Measurements from ENCODE around the gene SERTAD2. TPM values are rescaled to one million over a fixed set of nuclear protein-coding genes. Genes with fewer than 3 reads are reported as not detected.

Gene SERTAD2
- total and polyA plus RNA-seq, 10 donors, result 10.4 to 61.4 (median 41.1) TPM

DNA sequence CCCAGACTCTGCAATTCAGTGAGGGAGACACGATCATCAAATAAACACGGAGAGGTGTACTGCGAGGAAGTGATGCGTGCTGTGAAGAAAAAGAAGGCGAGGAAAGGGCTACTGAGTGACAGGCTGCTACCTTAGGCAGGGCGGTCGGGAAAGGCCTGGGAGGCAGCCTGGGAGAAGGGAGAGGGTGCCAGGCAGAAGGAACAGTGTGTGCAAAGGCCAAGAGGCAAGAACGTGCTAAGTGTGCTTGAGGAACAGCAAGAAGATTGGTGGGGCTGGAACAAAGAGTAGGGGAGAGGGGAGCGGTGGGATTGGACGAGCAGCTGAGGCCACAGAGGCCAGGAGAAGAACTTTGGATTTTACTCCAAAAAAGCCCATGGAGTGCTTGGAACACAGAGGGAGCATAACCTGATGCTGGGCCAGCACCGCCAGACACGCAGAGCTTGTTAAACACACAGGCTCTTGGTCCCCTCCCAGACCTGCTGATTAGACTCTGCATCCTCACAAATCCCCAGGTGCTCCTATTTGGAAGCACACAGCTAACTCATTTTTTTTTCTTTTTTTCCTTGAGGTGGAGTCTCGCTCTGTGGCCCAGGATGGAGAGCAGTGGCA is 30.4 kb downstream of the SERTAD2 start:
- WGBS, 5 donors, result 84 to 91% (median 86%) methylated on average over 13 of the region's 13 CpGs
- no peak for TF ChIP-seq POLR2A (IDR thresholded peaks at IDR 0.05)
- intact Hi-C loops (cut with DNase I; ENCODE audit: low total_unique reads), result no loop called here

DNA sequence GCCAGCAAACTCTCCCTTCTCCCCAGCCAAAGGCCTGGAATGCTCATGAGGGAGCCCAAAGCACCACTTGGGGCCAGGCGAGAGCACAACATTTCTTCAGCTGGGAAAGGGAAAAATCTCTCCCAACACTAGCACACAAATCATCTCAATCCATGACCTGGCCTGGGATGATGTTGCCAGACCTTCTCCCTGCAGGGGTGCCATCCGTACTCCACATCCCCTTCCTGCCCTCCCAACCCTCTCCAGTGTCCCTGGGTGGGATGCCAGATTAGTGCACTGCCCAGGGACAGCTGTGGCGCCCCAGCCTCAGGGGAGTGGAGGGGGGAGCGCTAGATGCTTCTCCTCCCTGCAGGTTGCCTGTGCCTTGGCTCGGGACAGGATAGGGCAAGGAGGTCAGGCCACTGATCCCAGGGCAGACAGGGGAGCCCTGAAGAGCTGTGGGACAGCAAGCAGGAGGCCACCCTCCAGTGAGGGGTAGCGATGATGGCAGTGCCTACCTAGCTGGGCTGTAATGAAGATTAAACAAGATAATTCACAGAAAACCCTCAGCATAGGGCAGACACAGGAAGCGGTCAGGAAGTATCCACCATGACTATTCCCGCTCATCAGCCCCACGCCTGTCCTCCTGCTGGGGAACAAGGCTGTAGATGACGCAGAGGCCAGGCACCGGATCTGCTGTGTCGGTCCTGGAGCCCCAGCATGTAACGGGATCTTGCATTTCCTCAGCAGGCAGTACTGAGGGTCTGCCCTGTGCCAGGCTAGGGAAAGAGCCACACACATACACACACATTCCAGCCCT is 31.1 kb downstream of the SERTAD2 start:
- intact Hi-C loops (cut with DNase I; ENCODE audit: low total_unique reads), result no loop called here
- TF ChIP-seq POLR2A (IDR thresholded peaks at IDR 0.05) (no peak), POLR2AphosphoS5 (IDR thresholded peaks at IDR 0.05) (peak; percentile 61 to 75 (median 67)), CTCF (IDR thresholded peaks at IDR 0.05 in 8 of 11, conservative IDR thresholded peaks at IDR 0.05 in 3 of 11) (peak in 9 of 11 experiments; percentile 16 to 54 (median 38))
- peak; percentile 85 for DNase-seq
- H3K27me3 ChIP-seq (replicated peaks in 1 of 7), result no peaks in the 10 kb centered on the region
- 68 to 77% (median 75%) methylated on average over 11 to 13 of the region's 13 CpGs for WGBS, 5 donors
- no peak overlapping the region for H3K4me3 ChIP-seq
- peaks cover 0 to 38% (median 19%) of the 10 kb centered on the region in 6 donors for H3K4me1 ChIP-seq
- no peaks in the 10 kb centered on the region for H3K36me3 ChIP-seq
- H3K27ac ChIP-seq, result peak overlapping the region; percentile 15 to 79 (median 68)
- H3K9me3 ChIP-seq, result no peaks in the 10 kb centered on the region

More for the DNA sequence above, 30.4 kb downstream of the SERTAD2 start:
- Histone ChIP-seq H3K9me3 (no peaks in the 10 kb centered on the region), H3K4me3 (no peak overlapping the region), H3K27ac (peak overlapping the region in 5 of 8 donors; percentile 66 to 79 (median 75)), H3K4me1 (peaks cover 4 to 41% (median 22%) of the 10 kb centered on the region in 6 donors), H3K36me3 (no peaks in the 10 kb centered on the region), H3K27me3 (replicated peaks in 1 of 7) (no peaks in the 10 kb centered on the region)
- no peak for DNase-seq

- Histone ChIP-seq H3K4me3 (no peak overlapping the region), H3K27ac (no peak overlapping the region), H3K9me3 (no peaks in the 10 kb centered on the region), H3K27me3 (replicated peaks in 1 of 7) (no peaks in the 10 kb centered on the region), H3K4me1 (peaks cover 0 to 20% (median 4%) of the 10 kb centered on the region in 6 donors), H3K36me3 (no peaks in the 10 kb centered on the region)
- WGBS, 5 donors, result 80 to 97% (median 95%) methylated on average over 4 of the region's 4 CpGs
- no peak for DNase-seq
- TF ChIP-seq CTCF (IDR thresholded peaks at IDR 0.05 in 8 of 11, conservative IDR thresholded peaks at IDR 0.05 in 3 of 11) (no peak), POLR2AphosphoS5 (IDR thresholded peaks at IDR 0.05) (no peak), POLR2A (IDR thresholded peaks at IDR 0.05) (no peak)
- intact Hi-C loops (cut with DNase I; ENCODE audit: low total_unique reads), result no loop called here
Observed at GRCh38 chr2:64620661-64621060, 33.1 kb downstream of the SERTAD2 start.

DNA sequence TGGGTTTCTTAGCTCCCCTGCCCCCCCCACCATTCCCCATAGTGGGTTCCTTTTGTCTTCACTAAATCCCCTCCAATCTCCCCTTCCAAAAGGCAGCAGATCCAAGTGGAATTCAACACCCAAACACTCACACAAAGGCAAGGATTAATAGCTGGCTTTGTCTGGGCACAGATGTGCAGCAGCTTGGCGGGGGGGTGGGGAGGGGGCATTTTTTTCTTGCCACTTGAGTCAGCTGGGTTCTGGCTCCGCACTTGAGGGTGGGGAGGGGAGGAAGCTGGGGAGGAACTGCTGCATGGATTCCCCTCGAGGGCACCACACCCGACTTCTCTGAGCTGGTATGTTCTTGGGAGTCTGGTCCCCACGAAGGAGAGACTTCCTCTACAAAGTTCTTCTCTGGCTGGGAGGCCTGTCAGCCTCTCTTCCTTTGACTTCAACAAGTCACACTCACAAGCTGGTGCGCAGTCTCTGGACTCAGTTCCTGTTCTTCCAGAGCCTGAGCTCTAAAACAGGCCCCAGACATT is 36.0 kb downstream of the SERTAD2 start:
- Histone ChIP-seq H3K4me3 (no peak overlapping the region), H3K27ac (no peak overlapping the region), H3K27me3 (replicated peaks in 1 of 7) (no peaks in the 10 kb centered on the region), H3K9me3 (no peaks in the 10 kb centered on the region), H3K4me1 (peaks cover 0 to 7% (median 0%) of the 10 kb centered on the region in 6 donors), H3K36me3 (no peaks in the 10 kb centered on the region)
- DNase-seq, result no peak
- intact Hi-C loops (cut with DNase I; ENCODE audit: low total_unique reads), result no loop called here
- WGBS, 5 donors, result 24 to 43% (median 34%) methylated on average over 6 of the region's 6 CpGs
- TF ChIP-seq POLR2A (IDR thresholded peaks at IDR 0.05) (no peak), CTCF (IDR thresholded peaks at IDR 0.05 in 8 of 11, conservative IDR thresholded peaks at IDR 0.05 in 3 of 11) (no peak), POLR2AphosphoS5 (IDR thresholded peaks at IDR 0.05) (no peak)
